ENCODE data around the gene NCKAP5.

Gene NCKAP5

GRCh38 chr2:132877923-132878322 lies 690.3 kb downstream of the NCKAP5 start:
- no peak for ATAC-seq (replicated peaks; ENCODE audit: extremely low read depth, poor library complexity, severe bottlenecking)
- no peaks in the 10 kb centered on the region for H3K4me1 Mint-ChIP-seq

GRCh38 chr2:132876745-132877391 lies 691.4 kb downstream of the NCKAP5 start:
- Mint-ChIP-seq H3K4me1 (no peaks in the 10 kb centered on the region), H3K27me3 (no peaks in the 10 kb centered on the region), H3K9me3 (peaks cover 21% of the 10 kb centered on the region), H3K4me3 (no peak overlapping the region), H3K36me3 (ENCODE audit: insufficient read depth) (no peaks in the 10 kb centered on the region), H3K27ac (ENCODE audit: low read depth) (no peak overlapping the region)
- DNase-seq (ENCODE audit: low spot score in 2 of 2): no peak
- no peak for ATAC-seq (replicated peaks; ENCODE audit: extremely low read depth, poor library complexity, severe bottlenecking)

More at GRCh38 chr2:132877923-132878322, 690.3 kb downstream of the NCKAP5 start:
- Mint-ChIP-seq H3K36me3 (ENCODE audit: insufficient read depth) (no peaks in the 10 kb centered on the region), H3K27ac (ENCODE audit: low read depth) (no peak overlapping the region), H3K9me3 (peaks cover 29% of the 10 kb centered on the region), H3K4me3 (no peak overlapping the region), H3K27me3 (no peaks in the 10 kb centered on the region)
- no peak for DNase-seq (ENCODE audit: low spot score in 2 of 2)

- no peak overlapping the region for H3K27ac Mint-ChIP-seq (ENCODE audit: low read depth)
- peaks cover 18% of the 10 kb centered on the region for H3K9me3 Mint-ChIP-seq
- no peaks in the 10 kb centered on the region for H3K27me3 Mint-ChIP-seq
- no peak overlapping the region for H3K4me3 Mint-ChIP-seq
- H3K4me1 Mint-ChIP-seq: no peaks in the 10 kb centered on the region
- no peaks in the 10 kb centered on the region for H3K36me3 Mint-ChIP-seq (ENCODE audit: insufficient read depth)
- ATAC-seq (replicated peaks; ENCODE audit: extremely low read depth, poor library complexity, severe bottlenecking): no peak
- no peak for DNase-seq (ENCODE audit: low spot score in 2 of 2)
Observed at GRCh38 chr2:132875193-132875592, 693.1 kb downstream of the NCKAP5 start.

GRCh38 chr2:132873738-132874137 lies 694.5 kb downstream of the NCKAP5 start:
- no peak for ATAC-seq (replicated peaks; ENCODE audit: extremely low read depth, poor library complexity, severe bottlenecking)

GRCh38 chr2:132871831-132872230 lies 696.4 kb downstream of the NCKAP5 start:
- Mint-ChIP-seq H3K4me1 (no peaks in the 10 kb centered on the region), H3K36me3 (ENCODE audit: insufficient read depth) (no peaks in the 10 kb centered on the region), H3K27ac (ENCODE audit: low read depth) (no peak overlapping the region), H3K4me3 (no peak overlapping the region), H3K27me3 (no peaks in the 10 kb centered on the region), H3K9me3 (peaks cover 17% of the 10 kb centered on the region)
- DNase-seq (ENCODE audit: low spot score in 2 of 2): no peak
- no peak for ATAC-seq (replicated peaks; ENCODE audit: extremely low read depth, poor library complexity, severe bottlenecking)

More at GRCh38 chr2:132873738-132874137, 694.5 kb downstream of the NCKAP5 start:
- H3K4me1 Mint-ChIP-seq: no peaks in the 10 kb centered on the region
- no peak overlapping the region for H3K4me3 Mint-ChIP-seq
- H3K9me3 Mint-ChIP-seq: peaks cover 22% of the 10 kb centered on the region
- no peaks in the 10 kb centered on the region for H3K27me3 Mint-ChIP-seq
- no peaks in the 10 kb centered on the region for H3K36me3 Mint-ChIP-seq (ENCODE audit: insufficient read depth)
- no peak for DNase-seq (ENCODE audit: low spot score in 2 of 2)
- no peak overlapping the region for H3K27ac Mint-ChIP-seq (ENCODE audit: low read depth)

GRCh38 chr2:132863961-132864360 lies 704.3 kb downstream of the NCKAP5 start:
- no peaks in the 10 kb centered on the region for H3K27me3 Mint-ChIP-seq
- H3K36me3 Mint-ChIP-seq (ENCODE audit: insufficient read depth): no peaks in the 10 kb centered on the region
- no peak overlapping the region for H3K27ac Mint-ChIP-seq (ENCODE audit: low read depth)

GRCh38 chr2:132860220-132860619 lies 708.0 kb downstream of the NCKAP5 start:
- Mint-ChIP-seq H3K27me3 (no peaks in the 10 kb centered on the region), H3K27ac (ENCODE audit: low read depth) (no peak overlapping the region), H3K4me1 (no peaks in the 10 kb centered on the region), H3K9me3 (peaks cover 13% of the 10 kb centered on the region), H3K4me3 (no peak overlapping the region), H3K36me3 (ENCODE audit: insufficient read depth) (no peaks in the 10 kb centered on the region)
- ATAC-seq (replicated peaks; ENCODE audit: extremely low read depth, poor library complexity, severe bottlenecking) (no peak), DNase-seq (ENCODE audit: low spot score in 2 of 2) (no peak)

More at GRCh38 chr2:132863961-132864360, 704.3 kb downstream of the NCKAP5 start:
- ATAC-seq (replicated peaks; ENCODE audit: extremely low read depth, poor library complexity, severe bottlenecking) (no peak), DNase-seq (ENCODE audit: low spot score in 2 of 2) (no peak)
- no peaks in the 10 kb centered on the region for H3K4me1 Mint-ChIP-seq
- H3K4me3 Mint-ChIP-seq: no peak overlapping the region
- peaks cover 13% of the 10 kb centered on the region for H3K9me3 Mint-ChIP-seq

GRCh38 chr2:132859590-132859989 lies 708.7 kb downstream of the NCKAP5 start:
- H3K4me1 Mint-ChIP-seq: no peaks in the 10 kb centered on the region
- no peak overlapping the region for H3K27ac Mint-ChIP-seq (ENCODE audit: low read depth)
- no peaks in the 10 kb centered on the region for H3K36me3 Mint-ChIP-seq (ENCODE audit: insufficient read depth)
- peaks cover 13% of the 10 kb centered on the region for H3K9me3 Mint-ChIP-seq
- no peak overlapping the region for H3K4me3 Mint-ChIP-seq
- no peak for DNase-seq (ENCODE audit: low spot score in 2 of 2)
- H3K27me3 Mint-ChIP-seq: no peaks in the 10 kb centered on the region
- ATAC-seq (replicated peaks; ENCODE audit: extremely low read depth, poor library complexity, severe bottlenecking): no peak

- Mint-ChIP-seq H3K27ac (ENCODE audit: low read depth) (no peak overlapping the region), H3K4me3 (no peak overlapping the region), H3K9me3 (peaks cover 6% of the 10 kb centered on the region), H3K4me1 (no peaks in the 10 kb centered on the region), H3K36me3 (ENCODE audit: insufficient read depth) (no peaks in the 10 kb centered on the region), H3K27me3 (no peaks in the 10 kb centered on the region)
- ATAC-seq (replicated peaks; ENCODE audit: extremely low read depth, poor library complexity, severe bottlenecking) (no peak), DNase-seq (ENCODE audit: low spot score in 2 of 2) (no peak)
Observed at GRCh38 chr2:132857319-132857718, 710.9 kb downstream of the NCKAP5 start.

GRCh38 chr2:132850688-132851087 lies 717.6 kb downstream of the NCKAP5 start:
- Mint-ChIP-seq H3K27ac (ENCODE audit: low read depth) (no peak overlapping the region), H3K27me3 (no peaks in the 10 kb centered on the region), H3K36me3 (ENCODE audit: insufficient read depth) (peaks cover 2% of the 10 kb centered on the region), H3K4me1 (no peaks in the 10 kb centered on the region), H3K4me3 (no peak overlapping the region), H3K9me3 (peaks cover 4% of the 10 kb centered on the region)
- ATAC-seq (replicated peaks; ENCODE audit: extremely low read depth, poor library complexity, severe bottlenecking) (no peak), DNase-seq (ENCODE audit: low spot score in 2 of 2) (no peak)

GRCh38 chr2:132849118-132849517 lies 719.1 kb downstream of the NCKAP5 start:
- Mint-ChIP-seq H3K36me3 (ENCODE audit: insufficient read depth) (peaks cover 2% of the 10 kb centered on the region), H3K27me3 (no peaks in the 10 kb centered on the region), H3K27ac (ENCODE audit: low read depth) (no peak overlapping the region), H3K4me1 (no peaks in the 10 kb centered on the region), H3K4me3 (no peak overlapping the region), H3K9me3 (peaks cover 7% of the 10 kb centered on the region)
- ATAC-seq (replicated peaks; ENCODE audit: extremely low read depth, poor library complexity, severe bottlenecking) (no peak), DNase-seq (ENCODE audit: low spot score in 2 of 2) (no peak)

GRCh38 chr2:132845339-132845738 lies 722.9 kb downstream of the NCKAP5 start:
- DNase-seq (ENCODE audit: low spot score in 2 of 2): no peak
- Mint-ChIP-seq H3K27me3 (no peaks in the 10 kb centered on the region), H3K4me1 (no peaks in the 10 kb centered on the region), H3K9me3 (peaks cover 7% of the 10 kb centered on the region), H3K27ac (ENCODE audit: low read depth) (no peak overlapping the region), H3K36me3 (ENCODE audit: insufficient read depth) (peaks cover 2% of the 10 kb centered on the region), H3K4me3 (no peak overlapping the region)
- ATAC-seq (replicated peaks; ENCODE audit: extremely low read depth, poor library complexity, severe bottlenecking): no peak

GRCh38 chr2:132844585-132844984 lies 723.7 kb downstream of the NCKAP5 start:
- Mint-ChIP-seq H3K9me3 (peaks cover 7% of the 10 kb centered on the region), H3K4me3 (no peak overlapping the region)

More at GRCh38 chr2:132844585-132844984, 723.7 kb downstream of the NCKAP5 start:
- no peaks in the 10 kb centered on the region for H3K27me3 Mint-ChIP-seq
- no peak overlapping the region for H3K27ac Mint-ChIP-seq (ENCODE audit: low read depth)
- H3K4me1 Mint-ChIP-seq: no peaks in the 10 kb centered on the region
- DNase-seq (ENCODE audit: low spot score in 2 of 2) (no peak), ATAC-seq (replicated peaks; ENCODE audit: extremely low read depth, poor library complexity, severe bottlenecking) (no peak)
- H3K36me3 Mint-ChIP-seq (ENCODE audit: insufficient read depth): no peaks in the 10 kb centered on the region
